HG03558 (cell line): Measurements from ENCODE around the gene SRGAP1.

Experiments used
- ATAC-seq: cut with Tn5 transposase; IDR thresholded peaks from one replicate; pipeline ENCODE4 v1.9.1; 2021; ENCODE audit warnings: moderate number of reproducible peaks; ENCODE audit not compliant: unreplicated experiment; ENCODE audit errors: extremely low read depth

SRGAP1 gene

GRCh38 chr12:63955831-63956666 is 111.5 kb downstream of the SRGAP1 start:
- no peak for ATAC-seq

GRCh38 chr12:63957496-63957895 is 113.0 kb downstream of the SRGAP1 start:
- ATAC-seq: no peak

- no peak for ATAC-seq
Observed at GRCh38 chr12:63958876-63959580, 114.5 kb downstream of the SRGAP1 start.

GRCh38 chr12:63961048-63961447 is 116.5 kb downstream of the SRGAP1 start:
- ATAC-seq: no peak

- ATAC-seq: no peak
Observed at GRCh38 chr12:63961543-63961942, 117.0 kb downstream of the SRGAP1 start.

- ATAC-seq: no peak
Observed at GRCh38 chr12:63963868-63964267, 119.4 kb downstream of the SRGAP1 start.

GRCh38 chr12:63964301-63964700 is 119.8 kb downstream of the SRGAP1 start:
- no peak for ATAC-seq

GRCh38 chr12:63965936-63966605 is 121.6 kb downstream of the SRGAP1 start:
- no peak for ATAC-seq

- no peak for ATAC-seq
Observed at GRCh38 chr12:63966606-63966975, 122.1 kb downstream of the SRGAP1 start.

- no peak for ATAC-seq
Observed at GRCh38 chr12:63967358-63968145, 123.1 kb downstream of the SRGAP1 start.

GRCh38 chr12:63968673-63969072 is 124.2 kb downstream of the SRGAP1 start:
- no peak for ATAC-seq

- ATAC-seq: no peak
Observed at GRCh38 chr12:63976902-63977395, 132.4 kb downstream of the SRGAP1 start.

GRCh38 chr12:63977441-63977840 is 132.9 kb downstream of the SRGAP1 start:
- no peak for ATAC-seq

- no peak for ATAC-seq
Observed at GRCh38 chr12:63978519-63978918, 134.0 kb downstream of the SRGAP1 start.

- no peak for ATAC-seq
Observed at GRCh38 chr12:63980211-63980610, 135.7 kb downstream of the SRGAP1 start.

GRCh38 chr12:63981343-63981742 is 136.8 kb downstream of the SRGAP1 start:
- no peak for ATAC-seq

GRCh38 chr12:63982604-63983295 is 138.2 kb downstream of the SRGAP1 start:
- no peak for ATAC-seq

- ATAC-seq: no peak
Observed at GRCh38 chr12:63985456-63985855, 141.0 kb downstream of the SRGAP1 start.

- ATAC-seq: no peak
Observed at GRCh38 chr12:63985945-63986344, 141.4 kb downstream of the SRGAP1 start.
